Raji (cell line): ENCODE results near the gene COMMD1.

Experiments used
- POLR2A ChIP-seq: IDR thresholded peaks from 2 replicates; pipeline ENCODE4 v1.6.1; 2011; ENCODE audit warnings: low read depth, low read length, control low read depth; ENCODE audit not compliant: insufficient read depth

Gene COMMD1

GRCh38 chr2:61905372-61906185 is at the start of gene COMMD1:
TSS of gene COMMD1 (plus strand) at chr2:61905674. CDS start at chr2:61905679, 5 bp downstream.
- TF ChIP-seq POLR2A: peak; percentile 87

- TF ChIP-seq POLR2A: no peak
Measured at GRCh38 chr2:61857224-61857623, 48.2 kb upstream of the COMMD1 start.

- TF ChIP-seq POLR2A: no peak
Measured at GRCh38 chr2:61862085-61862484, 43.4 kb upstream of the COMMD1 start.

- TF ChIP-seq POLR2A: no peak
Measured at GRCh38 chr2:61876400-61876799, 29.1 kb upstream of the COMMD1 start.

GRCh38 chr2:61877571-61878245 is 27.8 kb upstream of the COMMD1 start:
- TF ChIP-seq POLR2A: no peak

- no peak for TF ChIP-seq POLR2A
Measured at GRCh38 chr2:61878761-61879160, 26.7 kb upstream of the COMMD1 start.

GRCh38 chr2:61882850-61883249 is 22.6 kb upstream of the COMMD1 start:
- no peak for TF ChIP-seq POLR2A

GRCh38 chr2:61885896-61886603 is 19.4 kb upstream of the COMMD1 start:
- TF ChIP-seq POLR2A: no peak

- no peak for TF ChIP-seq POLR2A
Measured at GRCh38 chr2:61887717-61888266, 17.7 kb upstream of the COMMD1 start.

GRCh38 chr2:61888267-61889055 is 17.0 kb upstream of the COMMD1 start, which contains the start of gene CCT4:
TSS of gene CCT4 (minus strand) at chr2:61888656. CDS start at chr2:61888507, 149 bp downstream.
- peak; percentile 91 for TF ChIP-seq POLR2A

GRCh38 chr2:61898810-61899209 is 6.7 kb upstream of the COMMD1 start:
- no peak for TF ChIP-seq POLR2A

GRCh38 chr2:61900281-61900680 is 5.2 kb upstream of the COMMD1 start:
- TF ChIP-seq POLR2A: no peak

- TF ChIP-seq POLR2A: no peak
Measured at GRCh38 chr2:61906186-61906470, 654 bp downstream of the COMMD1 start.

GRCh38 chr2:61909116-61909515 is 3.6 kb downstream of the COMMD1 start:
- TF ChIP-seq POLR2A: no peak

- TF ChIP-seq POLR2A: no peak
Measured at GRCh38 chr2:61910603-61911002, 5.1 kb downstream of the COMMD1 start.
